Fibroblast of lung (primary cell): Measurements from ENCODE around the gene GNAI2. TPM values are rescaled to one million over a fixed set of nuclear protein-coding genes. Genes with fewer than 3 reads are reported as not detected.

Experiments used
- DNase-seq, 2 donors: peaks; one replicate each; pipeline versions ENCODE4 v3.0.0 to v3.0.0-alpha.2; 2010; ENCODE audit warnings: low read depth in 2 of 2
- H2AFZ ChIP-seq: 2 replicates; pipeline ENCODE4 v1.5.1; 2012; ENCODE audit warnings: low read length, control low read depth, inconsistent platforms
- H3K27ac ChIP-seq: 2 replicates; pipeline ENCODE4 v1.5.1; 2011; ENCODE audit warnings: low read length, control low read depth; ENCODE audit not compliant: insufficient read depth
- H3K27me3 ChIP-seq: 2 replicates; pipeline ENCODE4 v1.5.1; 2011; ENCODE audit warnings: mild to moderate bottlenecking, low read length; ENCODE audit not compliant: control insufficient read depth, insufficient read depth
- H3K36me3 ChIP-seq: 2 replicates; pipeline ENCODE4 v1.5.1; 2011; ENCODE audit warnings: low read length; ENCODE audit not compliant: control insufficient read depth, insufficient read depth
- H3K4me1 ChIP-seq: 2 replicates; pipeline ENCODE4 v1.5.1; 2011; ENCODE audit warnings: low read length; ENCODE audit not compliant: control insufficient read depth, insufficient read depth; ENCODE audit errors: extremely low read depth
- H3K4me2 ChIP-seq: 2 replicates; pipeline ENCODE4 v1.5.1; 2011; ENCODE audit warnings: low read length, control low read depth; ENCODE audit not compliant: insufficient read depth; ENCODE audit errors: extremely low read depth
- H3K4me3 ChIP-seq, 4 experiments: fragments of 200-600 bp in 1 of 4; sonication (generic) in 1 of 4; replicated peaks in 1 of 4; 2 replicates each; pipeline ENCODE4 v1.5.1; 2011 to 2016; ENCODE audit warnings: low read length in 4 of 4, low read depth in 3 of 4, mild to moderate bottlenecking in 3 of 4, control low read depth in 2 of 4, inconsistent platforms in 1 of 4, mixed read lengths in 1 of 4; ENCODE audit not compliant: insufficient read depth in 1 of 4; ENCODE audit errors: control extremely low read depth in 1 of 4
- H3K79me2 ChIP-seq: 2 replicates; pipeline ENCODE4 v1.5.1; 2012; ENCODE audit warnings: mild to moderate bottlenecking, low read length, inconsistent platforms; ENCODE audit not compliant: control insufficient read depth, insufficient read depth
- H3K9ac ChIP-seq: 2 replicates; pipeline ENCODE4 v1.5.1; 2011; ENCODE audit warnings: mild to moderate bottlenecking, low read length, control low read depth; ENCODE audit not compliant: insufficient read depth
- H3K9me3 ChIP-seq: 2 replicates; pipeline ENCODE4 v1.5.1; 2012; ENCODE audit warnings: low read depth, low read length; ENCODE audit not compliant: control insufficient read depth, insufficient read depth
- H4K20me1 ChIP-seq: 2 replicates; pipeline ENCODE4 v1.5.1; 2011; ENCODE audit warnings: low read length; ENCODE audit not compliant: control insufficient read depth, insufficient read depth; ENCODE audit errors: extremely low read depth
- CTCF ChIP-seq, 2 donors: IDR thresholded peaks in 1 of 2; conservative IDR thresholded peaks in 1 of 2; 1 replicate in 1 of 2; 2 replicates in 1 of 2; pipeline ENCODE4 v1.5.1; 2011 to 2012; ENCODE audit warnings: low read length in 2 of 2, control low read depth in 1 of 2, inconsistent platforms in 1 of 2, low read depth in 1 of 2, mild to moderate bottlenecking in 1 of 2
- EZH2 ChIP-seq: IDR thresholded peaks from 2 replicates; pipeline ENCODE4 v1.5.1; 2012; ENCODE audit warnings: low read length, control low read depth, mild to moderate bottlenecking; ENCODE audit errors: missing control alignments
- polyA plus RNA-seq, 2 donors: library from polyadenylated mRNA; depleted of rRNA in 1 of 2; stranded (reverse) in 1 of 2; unstranded in 1 of 2; fragments of >200 nt; gene quantifications; 2 replicates each; pipeline ENCODE4 v1.2.1, GENCODE V29; 2011 to 2012; ENCODE audit warnings: missing spikeins in 1 of 2
- total RNA-seq: library from RNA; depleted of rRNA; stranded (reverse); fragments of >200 nt; gene quantifications from 2 replicates; pipeline ENCODE4 v1.2.1, GENCODE V29; 2014

Gene GNAI2
- total and polyA plus RNA-seq, 2 donors (not counting 1 experiment from before 2014, with no cell fraction given) = 238 to 704 TPM

- Histone ChIP-seq H3K4me3 (no peak overlapping the region), H3K27ac (peak overlapping the region; percentile 34), H3K36me3 (peaks cover 14% of the 10 kb centered on the region), H3K4me2 (no peak overlapping the region), H3K79me2 (peaks cover 92% of the 10 kb centered on the region), H3K4me1 (peaks cover 51% of the 10 kb centered on the region), H2AFZ (no peak overlapping the region), H3K9me3 (no peaks in the 10 kb centered on the region), H3K9ac (no peak overlapping the region), H4K20me1 (peaks cover 2% of the 10 kb centered on the region), H3K27me3 (no peaks in the 10 kb centered on the region)
- TF ChIP-seq CTCF (conservative IDR thresholded peaks at IDR 0.05 in 1 of 2, IDR thresholded peaks at IDR 0.05 in 1 of 2; ENCODE audit: low read depth in 1 of 2, low read length in 2 of 2) (no peak), EZH2 (no peak)
- DNase-seq = peak in 1 of 2 donors; percentile 39
Observed at GRCh38 chr3:50248387-50248786, 12.4 kb downstream of the GNAI2 start.

GRCh38 chr3:50249457-50249856 lies 13.5 kb downstream of the GNAI2 start:
- peaks cover 16% of the 10 kb centered on the region for H3K36me3 ChIP-seq
- peaks cover 2% of the 10 kb centered on the region for H4K20me1 ChIP-seq
- peak overlapping the region; percentile 23 for H3K4me2 ChIP-seq
- peaks cover 48% of the 10 kb centered on the region for H3K4me1 ChIP-seq
- H3K79me2 ChIP-seq = peaks cover 86% of the 10 kb centered on the region
- no peaks in the 10 kb centered on the region for H3K27me3 ChIP-seq
- H3K27ac ChIP-seq = no peak overlapping the region
- H3K9ac ChIP-seq = no peak overlapping the region
- H3K9me3 ChIP-seq = no peaks in the 10 kb centered on the region
- TF ChIP-seq CTCF (conservative IDR thresholded peaks at IDR 0.05 in 1 of 2, IDR thresholded peaks at IDR 0.05 in 1 of 2; ENCODE audit: low read depth in 1 of 2, low read length in 2 of 2) (no peak), EZH2 (no peak)
- H3K4me3 ChIP-seq = no peak overlapping the region
- H2AFZ ChIP-seq = no peak overlapping the region
- DNase-seq = no peak

GRCh38 chr3:50250514-50250913 lies 14.5 kb downstream of the GNAI2 start:
- Histone ChIP-seq H2AFZ (no peak overlapping the region), H3K27ac (no peak overlapping the region), H3K36me3 (peaks cover 21% of the 10 kb centered on the region)

More at GRCh38 chr3:50250514-50250913, 14.5 kb downstream of the GNAI2 start:
- Histone ChIP-seq H3K4me3 (no peak overlapping the region), H3K9ac (no peak overlapping the region), H3K9me3 (no peaks in the 10 kb centered on the region), H3K4me2 (no peak overlapping the region), H4K20me1 (peaks cover 2% of the 10 kb centered on the region), H3K79me2 (peaks cover 80% of the 10 kb centered on the region), H3K27me3 (no peaks in the 10 kb centered on the region), H3K4me1 (peaks cover 49% of the 10 kb centered on the region)
- TF ChIP-seq CTCF (conservative IDR thresholded peaks at IDR 0.05 in 1 of 2, IDR thresholded peaks at IDR 0.05 in 1 of 2; ENCODE audit: low read depth in 1 of 2, low read length in 2 of 2) (no peak), EZH2 (no peak)
- no peak for DNase-seq
